Right lobe of liver (tissue), 6 donors: Measurements from ENCODE around the gene METTL17. TPM values are rescaled to one million over a fixed set of nuclear protein-coding genes. Genes with fewer than 3 reads are reported as not detected.

Experiments
- ATAC-seq, 4 donors: fragments of 200-7000 bp; cut with Tn5 transposase; one replicate each; pipeline ENCODE4 v1.9.1; 2020; ENCODE audit warnings: mild to moderate bottlenecking in 4 of 4, moderate library complexity in 4 of 4
- DNase-seq, 3 donors: peaks; one replicate each; pipeline ENCODE4 v3.0.0-alpha.2; 2020
- H3K27ac ChIP-seq, 3 donors: fragments of 200-600 bp; one replicate each; pipeline ENCODE4 v1.8.0; 2022
- H3K27me3 ChIP-seq, 2 donors: fragments of 200-600 bp; one replicate each; pipeline ENCODE4 v1.8.0; 2022
- H3K36me3 ChIP-seq, 4 donors: fragments of 200-600 bp; sonication (generic) in 1 of 4; one replicate each; pipeline versions ENCODE4 v1.5.1 to v1.8.0; 2017 to 2022; ENCODE audit warnings: control low read depth in 1 of 4
- H3K4me1 ChIP-seq, 4 donors: fragments of 200-600 bp; sonication (generic) in 1 of 4; one replicate each; pipeline versions ENCODE4 v1.5.1 to v1.8.0; 2017 to 2022; ENCODE audit warnings: control low read depth in 1 of 4
- H3K4me3 ChIP-seq, 3 donors: fragments of 200-600 bp; one replicate each; pipeline ENCODE4 v1.8.0; 2022
- H3K9me3 ChIP-seq, 4 donors: fragments of 200-600 bp; sonication (generic) in 1 of 4; one replicate each; pipeline versions ENCODE4 v1.5.1 to v1.8.0; 2017 to 2022; ENCODE audit warnings: control low read depth in 1 of 4
- POLR2A ChIP-seq: fragments of 450-650 bp; IDR thresholded peaks from one replicate; pipeline ENCODE4 v1.6.1; 2017; ENCODE audit warnings: antibody characterized with exemption, mild to moderate bottlenecking
- WGBS: methylation state at CpG from one replicate; pipeline ENCODE4 v1.1.6; 2018; ENCODE audit warnings: low coverage, low lambda C conversion rate; ENCODE audit not compliant: insufficient coverage; ENCODE audit errors: missing lambda C conversion rate; 5-methylcytosine and 5-hydroxymethylcytosine counted together
- intact Hi-C, 2 donors: fragments of 100-400 bp; cut with DNase I; formaldehyde crosslinking; loops; one replicate each; pipeline versions ENCODE4 v1.11.2 to v1.14.1; 2022
- total RNA-seq, 6 experiments: library from RNA; depleted of rRNA in 2 of 6; stranded (reverse); fragments of >200 nt in 2 of 6; fragmentation: NEBNext Ultra II Directional in 3 of 6; extraction: Animal tissue kit (Norgen Biotek cat#: 25700) in 3 of 6; gene quantifications; one replicate each; pipeline versions ENCODE4 v1.1.0 to v1.2.4, GENCODE V29; 2016 to 2023
- TF ChIP-seq, protein P1 (sequence below), 4 donors: fragments of 200-600 bp in 3 of 4; fragments of 450-650 bp in 1 of 4; IDR thresholded peaks; one replicate each; pipeline versions ENCODE4 v1.5.1 to v1.8.0; 2016 to 2022; ENCODE audit warnings: antibody characterized with exemption in 4 of 4, mild to moderate bottlenecking in 2 of 4
- donor health status: DM: no; HTN: yes; CAD: no.
- donor health status: DM: no; HTN: no; CAD: no.
- donor health status: DM: no; HTN: no; CAD: no.
- donor health status: DM: no; HTN: yes; CAD: no.
- donor health status: DM: no; HTN: yes; CAD: no.

The METTL17 gene
- total RNA-seq, 6 experiments from 2014 or later = 27.5 to 70.7 (median 34.6) TPM

DNA sequence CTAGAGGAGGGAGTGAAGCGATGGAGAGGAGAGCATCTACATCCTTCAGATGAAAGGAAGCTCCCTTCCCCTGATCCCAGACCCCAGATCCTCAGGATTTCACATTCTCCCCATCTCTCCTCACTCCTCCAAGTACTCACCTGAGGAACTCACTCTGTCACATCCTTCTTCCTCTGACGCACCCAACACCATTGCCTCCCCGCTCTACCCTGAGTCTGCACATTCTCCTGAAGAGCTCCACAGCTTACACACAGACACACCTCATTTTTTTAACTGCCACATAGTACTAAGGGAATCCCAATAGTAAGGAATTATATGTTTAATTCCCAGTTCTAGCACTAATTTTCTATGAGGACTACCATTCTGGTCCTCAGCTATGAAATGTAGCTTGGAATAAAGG lies 16.3 kb upstream of the METTL17 start:
- intact Hi-C loops = no loop called here
- Histone ChIP-seq H3K4me1 (peaks cover 0 to 12% (median 2%) of the 10 kb centered on the region in 4 donors), H3K4me3 (no peak overlapping the region), H3K36me3 (no peaks in the 10 kb centered on the region), H3K27me3 (no peaks in the 10 kb centered on the region), H3K27ac (no peak overlapping the region), H3K9me3 (no peaks in the 10 kb centered on the region)
- no peak for ATAC-seq
- DNase-seq = no peak
- 84% methylated on average over 3 of the region's 3 CpGs for WGBS
- TF ChIP-seq, protein P1, sequence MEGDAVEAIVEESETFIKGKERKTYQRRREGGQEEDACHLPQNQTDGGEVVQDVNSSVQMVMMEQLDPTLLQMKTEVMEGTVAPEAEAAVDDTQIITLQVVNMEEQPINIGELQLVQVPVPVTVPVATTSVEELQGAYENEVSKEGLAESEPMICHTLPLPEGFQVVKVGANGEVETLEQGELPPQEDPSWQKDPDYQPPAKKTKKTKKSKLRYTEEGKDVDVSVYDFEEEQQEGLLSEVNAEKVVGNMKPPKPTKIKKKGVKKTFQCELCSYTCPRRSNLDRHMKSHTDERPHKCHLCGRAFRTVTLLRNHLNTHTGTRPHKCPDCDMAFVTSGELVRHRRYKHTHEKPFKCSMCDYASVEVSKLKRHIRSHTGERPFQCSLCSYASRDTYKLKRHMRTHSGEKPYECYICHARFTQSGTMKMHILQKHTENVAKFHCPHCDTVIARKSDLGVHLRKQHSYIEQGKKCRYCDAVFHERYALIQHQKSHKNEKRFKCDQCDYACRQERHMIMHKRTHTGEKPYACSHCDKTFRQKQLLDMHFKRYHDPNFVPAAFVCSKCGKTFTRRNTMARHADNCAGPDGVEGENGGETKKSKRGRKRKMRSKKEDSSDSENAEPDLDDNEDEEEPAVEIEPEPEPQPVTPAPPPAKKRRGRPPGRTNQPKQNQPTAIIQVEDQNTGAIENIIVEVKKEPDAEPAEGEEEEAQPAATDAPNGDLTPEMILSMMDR (IDR thresholded peaks at IDR 0.05) = no peak
- TF ChIP-seq POLR2A = no peak

GRCh38 chr14:20976291-20976690 lies 13.5 kb upstream of the METTL17 start:
- no peaks in the 10 kb centered on the region for H3K36me3 ChIP-seq
- H3K4me3 ChIP-seq = no peak overlapping the region
- intact Hi-C loops = no loop called here
- H3K9me3 ChIP-seq = no peaks in the 10 kb centered on the region
- H3K27me3 ChIP-seq = no peaks in the 10 kb centered on the region
- ATAC-seq (no peak), DNase-seq (no peak)
- no peak overlapping the region for H3K27ac ChIP-seq
- TF ChIP-seq, protein P1 (IDR thresholded peaks at IDR 0.05) = no peak
- no peak for TF ChIP-seq POLR2A
- WGBS = 100% methylated on average over 1 of the region's 1 CpG
- H3K4me1 ChIP-seq = peaks cover 0 to 4% (median 0%) of the 10 kb centered on the region in 4 donors

DNA sequence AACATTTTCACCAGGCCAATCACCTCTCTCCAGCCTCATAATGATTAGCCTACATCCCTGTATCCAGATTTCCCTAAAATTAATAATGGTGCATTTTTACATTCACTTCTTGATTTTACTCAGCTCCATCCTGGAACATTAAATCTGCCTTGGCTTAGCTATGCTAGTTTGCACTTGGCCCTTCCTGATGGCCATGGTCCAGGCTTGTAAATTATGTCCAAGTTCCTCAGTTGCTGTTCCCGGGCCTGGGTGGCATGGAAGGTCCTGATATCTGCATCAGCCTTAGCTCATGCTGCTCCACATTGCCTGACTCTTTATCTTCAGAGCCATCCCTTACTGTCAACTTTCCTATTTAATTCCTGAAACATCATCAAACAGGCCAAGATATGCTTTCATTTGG lies 11.1 kb upstream of the METTL17 start:
- no peak for TF ChIP-seq POLR2A
- TF ChIP-seq, protein P1 (IDR thresholded peaks at IDR 0.05) = no peak
- 56% methylated on average over 1 of the region's 1 CpG for WGBS
- no peaks in the 10 kb centered on the region for H3K36me3 ChIP-seq
- intact Hi-C loops = no loop called here
- H3K4me1 ChIP-seq = no peaks in the 10 kb centered on the region
- no peak overlapping the region for H3K27ac ChIP-seq
- ATAC-seq (no peak), DNase-seq (no peak)
- H3K4me3 ChIP-seq = no peak overlapping the region
- no peaks in the 10 kb centered on the region for H3K9me3 ChIP-seq
- H3K27me3 ChIP-seq = no peaks in the 10 kb centered on the region

- no peak overlapping the region for H3K27ac ChIP-seq
- H3K4me1 ChIP-seq = no peaks in the 10 kb centered on the region
- TF ChIP-seq POLR2A = no peak
- TF ChIP-seq, protein P1 (IDR thresholded peaks at IDR 0.05) = no peak
- intact Hi-C loops = no loop called here
- no peaks in the 10 kb centered on the region for H3K9me3 ChIP-seq
- H3K4me3 ChIP-seq = no peak overlapping the region
- H3K27me3 ChIP-seq = no peaks in the 10 kb centered on the region
- DNase-seq = no peak
- H3K36me3 ChIP-seq = no peaks in the 10 kb centered on the region
- WGBS = 45% methylated on average over 1 of the region's 1 CpG
- ATAC-seq = no peak
Observed at GRCh38 chr14:20980906-20981305, 8.9 kb upstream of the METTL17 start.
